ENCODE measurements around the gene RASSF4.

Gene RASSF4

GRCh38 chr10:44950326-44951225 lies 9.0 kb upstream of the RASSF4 start:
- no peaks in the 10 kb centered on the region for H3K36me3 ChIP-seq (ENCODE audit: low read depth)
- no peaks in the 10 kb centered on the region for H3K27me3 ChIP-seq (ENCODE audit: insufficient read depth, poor library complexity, severe bottlenecking)
- no peaks in the 10 kb centered on the region for H3K4me1 ChIP-seq (ENCODE audit: insufficient read depth, poor library complexity, severe bottlenecking)
- ATAC-seq (ENCODE audit: low read depth) = no peak
- no peak overlapping the region for H3K4me3 ChIP-seq (ENCODE audit: severe bottlenecking)
- no peak for TF ChIP-seq CTCF (IDR thresholded peaks at IDR 0.05; ENCODE audit: poor library complexity, severe bottlenecking)
- no peaks in the 10 kb centered on the region for H3K9me3 ChIP-seq (ENCODE audit: severe bottlenecking)
- no peak overlapping the region for H3K27ac ChIP-seq (ENCODE audit: poor library complexity, severe bottlenecking)
- no peak for DNase-seq (ENCODE audit: low spot score)

- ATAC-seq (ENCODE audit: low read depth) (no peak), DNase-seq (ENCODE audit: low spot score) (no peak)
- Histone ChIP-seq H3K36me3 (ENCODE audit: low read depth) (no peaks in the 10 kb centered on the region), H3K27ac (ENCODE audit: poor library complexity, severe bottlenecking) (no peak overlapping the region), H3K27me3 (ENCODE audit: insufficient read depth, poor library complexity, severe bottlenecking) (no peaks in the 10 kb centered on the region), H3K4me3 (ENCODE audit: severe bottlenecking) (no peak overlapping the region), H3K9me3 (ENCODE audit: severe bottlenecking) (no peaks in the 10 kb centered on the region), H3K4me1 (ENCODE audit: insufficient read depth, poor library complexity, severe bottlenecking) (no peaks in the 10 kb centered on the region)
- no peak for TF ChIP-seq CTCF (IDR thresholded peaks at IDR 0.05; ENCODE audit: poor library complexity, severe bottlenecking)
Observed at GRCh38 chr10:44951576-44952226, 7.9 kb upstream of the RASSF4 start.

DNA sequence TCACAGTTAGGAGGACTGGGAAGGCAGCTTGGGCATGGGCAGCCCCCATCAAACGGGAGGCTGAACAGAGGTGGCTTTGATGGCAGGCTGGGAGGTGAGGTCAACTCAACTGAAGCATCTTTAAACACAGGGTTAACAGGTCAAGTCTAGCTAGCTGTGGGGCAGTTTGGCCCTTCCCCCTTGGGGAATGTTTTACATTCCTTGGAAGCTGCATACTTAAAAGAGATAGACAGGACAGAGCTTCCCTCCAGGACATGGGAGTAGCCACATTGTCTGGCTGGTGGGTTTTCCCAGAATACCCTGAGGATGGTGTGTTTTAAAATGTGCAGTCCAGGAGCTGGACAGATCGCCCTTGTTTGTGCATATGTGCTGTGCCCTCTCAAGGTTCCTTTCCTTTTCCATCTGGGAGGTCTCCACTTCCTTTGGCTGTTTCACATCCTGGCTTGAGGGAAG lies 6.8 kb upstream of the RASSF4 start:
- no peak for DNase-seq (ENCODE audit: low spot score)
- no peaks in the 10 kb centered on the region for H3K4me1 ChIP-seq (ENCODE audit: insufficient read depth, poor library complexity, severe bottlenecking)
- no peaks in the 10 kb centered on the region for H3K9me3 ChIP-seq (ENCODE audit: severe bottlenecking)
- no peak overlapping the region for H3K27ac ChIP-seq (ENCODE audit: poor library complexity, severe bottlenecking)
- peak; percentile 14; the same call in 1 of the 3 replicates for ATAC-seq (ENCODE audit: low read depth)
- no peaks in the 10 kb centered on the region for H3K36me3 ChIP-seq (ENCODE audit: low read depth)
- no peak overlapping the region for H3K4me3 ChIP-seq (ENCODE audit: severe bottlenecking)
- TF ChIP-seq CTCF (IDR thresholded peaks at IDR 0.05; ENCODE audit: poor library complexity, severe bottlenecking) = no peak
- no peaks in the 10 kb centered on the region for H3K27me3 ChIP-seq (ENCODE audit: insufficient read depth, poor library complexity, severe bottlenecking)

DNA sequence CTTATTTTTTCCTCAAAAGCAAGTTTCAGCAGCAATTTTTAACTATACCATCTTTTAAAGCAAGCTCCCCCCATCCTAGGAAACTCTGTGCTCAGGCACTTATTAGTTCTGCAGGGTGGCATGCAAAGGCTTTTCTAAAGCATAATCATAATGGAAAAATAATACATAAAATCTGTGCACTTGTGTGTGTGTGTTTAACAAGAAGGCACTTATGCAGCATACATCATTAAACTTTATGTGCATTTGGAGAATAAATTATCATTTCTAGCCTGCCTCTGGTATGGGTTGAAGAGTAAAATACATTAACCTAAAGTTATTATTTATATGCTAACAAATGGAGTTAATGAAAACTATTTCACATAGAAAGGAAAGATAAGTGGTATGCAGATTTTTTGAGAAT lies 5.6 kb upstream of the RASSF4 start:
- DNase-seq (ENCODE audit: low spot score) = no peak
- ATAC-seq (ENCODE audit: low read depth) = no peak
- no peaks in the 10 kb centered on the region for H3K4me1 ChIP-seq (ENCODE audit: insufficient read depth, poor library complexity, severe bottlenecking)
- no peak for TF ChIP-seq CTCF (IDR thresholded peaks at IDR 0.05; ENCODE audit: poor library complexity, severe bottlenecking)
- H3K4me3 ChIP-seq (ENCODE audit: severe bottlenecking) = no peak overlapping the region
- no peaks in the 10 kb centered on the region for H3K36me3 ChIP-seq (ENCODE audit: low read depth)
- no peaks in the 10 kb centered on the region for H3K27me3 ChIP-seq (ENCODE audit: insufficient read depth, poor library complexity, severe bottlenecking)
- H3K9me3 ChIP-seq (ENCODE audit: severe bottlenecking) = no peaks in the 10 kb centered on the region
- no peak overlapping the region for H3K27ac ChIP-seq (ENCODE audit: poor library complexity, severe bottlenecking)

Measured in RWPE2 (cell line).